HG03060 (cell line): ENCODE results near the gene DNAH8.

ENCODE experiments used
- ATAC-seq: cut with Tn5 transposase; IDR thresholded peaks from one replicate; pipeline ENCODE4 v1.9.1; 2021; ENCODE audit warnings: low read depth, moderate number of reproducible peaks; ENCODE audit not compliant: unreplicated experiment

The DNAH8 gene

GRCh38 chr6:39079197-39080125, 364.4 kb downstream of the DNAH8 start:
- ATAC-seq = no peak
